ENCODE data around the gene PTPN2.

Gene PTPN2

GRCh38 chr18:12872408-12872807, 11.6 kb downstream of the PTPN2 start:
- H3K4me3 ChIP-seq (ENCODE audit: low read depth, low read length), result no peak overlapping the region
- H3K36me3 ChIP-seq, result no peaks in the 10 kb centered on the region
- H3K9me3 ChIP-seq, result no peaks in the 10 kb centered on the region
- TF ChIP-seq CTCF (IDR thresholded peaks at IDR 0.05; ENCODE audit: low read depth, low read length), result no peak
- H3K4me1 ChIP-seq, result no peaks in the 10 kb centered on the region
- DNase-seq, result no peak
- no peaks in the 10 kb centered on the region for H3K27me3 ChIP-seq

GRCh38 chr18:12868576-12868975, 15.5 kb downstream of the PTPN2 start:
- Histone ChIP-seq H3K36me3 (no peaks in the 10 kb centered on the region), H3K27me3 (no peaks in the 10 kb centered on the region), H3K4me3 (ENCODE audit: low read depth, low read length) (no peak overlapping the region), H3K4me1 (no peaks in the 10 kb centered on the region), H3K9me3 (no peaks in the 10 kb centered on the region)
- no peak for TF ChIP-seq CTCF (IDR thresholded peaks at IDR 0.05; ENCODE audit: low read depth, low read length)
- DNase-seq, result no peak

GRCh38 chr18:12867441-12868123, 16.5 kb downstream of the PTPN2 start:
- no peak overlapping the region for H3K4me3 ChIP-seq (ENCODE audit: low read depth, low read length)
- no peaks in the 10 kb centered on the region for H3K36me3 ChIP-seq
- no peaks in the 10 kb centered on the region for H3K9me3 ChIP-seq
- no peak for TF ChIP-seq CTCF (IDR thresholded peaks at IDR 0.05; ENCODE audit: low read depth, low read length)
- H3K27me3 ChIP-seq, result no peaks in the 10 kb centered on the region
- no peaks in the 10 kb centered on the region for H3K4me1 ChIP-seq
- DNase-seq, result no peak

GRCh38 chr18:12863687-12864216, 20.3 kb downstream of the PTPN2 start:
- no peaks in the 10 kb centered on the region for H3K4me1 ChIP-seq
- no peaks in the 10 kb centered on the region for H3K27me3 ChIP-seq
- DNase-seq, result no peak
- H3K9me3 ChIP-seq, result no peaks in the 10 kb centered on the region
- no peaks in the 10 kb centered on the region for H3K36me3 ChIP-seq
- no peak overlapping the region for H3K4me3 ChIP-seq (ENCODE audit: low read depth, low read length)
- TF ChIP-seq CTCF (IDR thresholded peaks at IDR 0.05; ENCODE audit: low read depth, low read length), result no peak

GRCh38 chr18:12862874-12863482, 21.1 kb downstream of the PTPN2 start:
- no peaks in the 10 kb centered on the region for H3K27me3 ChIP-seq
- no peak for TF ChIP-seq CTCF (IDR thresholded peaks at IDR 0.05; ENCODE audit: low read depth, low read length)
- no peak overlapping the region for H3K4me3 ChIP-seq (ENCODE audit: low read depth, low read length)
- no peaks in the 10 kb centered on the region for H3K9me3 ChIP-seq
- DNase-seq, result no peak
- no peaks in the 10 kb centered on the region for H3K36me3 ChIP-seq
- no peaks in the 10 kb centered on the region for H3K4me1 ChIP-seq

GRCh38 chr18:12862467-12862866, 21.6 kb downstream of the PTPN2 start:
- Histone ChIP-seq H3K4me1 (no peaks in the 10 kb centered on the region), H3K9me3 (no peaks in the 10 kb centered on the region), H3K4me3 (ENCODE audit: low read depth, low read length) (no peak overlapping the region), H3K36me3 (no peaks in the 10 kb centered on the region), H3K27me3 (no peaks in the 10 kb centered on the region)
- no peak for TF ChIP-seq CTCF (IDR thresholded peaks at IDR 0.05; ENCODE audit: low read depth, low read length)
- DNase-seq, result no peak
